ENCODE measurements around the gene ABHD3. TPM values are rescaled to one million over a fixed set of nuclear protein-coding genes. Genes with fewer than 3 reads are reported as not detected.
A peak's percentile ranks its signal among the peaks of the same experiment; 100 is the strongest.
"Not testable (repeated sequence)": the region's sequence is repeated elsewhere in the genome, so short reads cannot be mapped to it uniquely, and the experiment has no call there.

ABHD3 gene
- total RNA-seq, 3 donors from 2014 or later, result 12.6 to 16.2 (median 13.1) TPM

DNA sequence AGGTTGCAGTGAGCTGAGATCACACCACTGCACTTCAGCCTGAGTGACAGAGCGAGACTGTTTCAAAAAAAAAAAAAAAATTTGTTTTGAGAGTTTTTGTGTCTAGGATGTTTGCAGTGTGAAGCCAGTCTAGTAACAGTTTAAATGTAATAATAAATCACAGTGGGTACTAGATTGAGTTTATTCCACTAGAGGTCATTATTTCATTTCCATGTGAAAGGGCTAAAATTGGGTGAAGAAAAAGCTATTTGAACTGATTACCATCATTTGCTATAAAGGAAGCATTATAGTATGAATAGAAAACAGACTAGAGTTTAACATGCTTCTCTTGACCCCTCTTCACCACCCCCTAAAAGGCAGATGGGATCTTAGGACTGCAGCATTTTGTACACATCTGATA is 72.2 kb downstream of the ABHD3 start:
- Histone ChIP-seq H3K36me3 (no peaks in the 10 kb centered on the region), H3K9me3 (no peaks in the 10 kb centered on the region), H3K27me3 (no peaks in the 10 kb centered on the region), H3K4me1 (no peaks in the 10 kb centered on the region), H3K27ac (no peak overlapping the region), H3K4me3 (no peak overlapping the region)
- intact Hi-C loops (cut with DNase I; ENCODE audit: low total_unique reads), result no loop called here
- no peak for DNase-seq (ENCODE audit: low spot score in 2 of 2)
- TF ChIP-seq, protein P1, sequence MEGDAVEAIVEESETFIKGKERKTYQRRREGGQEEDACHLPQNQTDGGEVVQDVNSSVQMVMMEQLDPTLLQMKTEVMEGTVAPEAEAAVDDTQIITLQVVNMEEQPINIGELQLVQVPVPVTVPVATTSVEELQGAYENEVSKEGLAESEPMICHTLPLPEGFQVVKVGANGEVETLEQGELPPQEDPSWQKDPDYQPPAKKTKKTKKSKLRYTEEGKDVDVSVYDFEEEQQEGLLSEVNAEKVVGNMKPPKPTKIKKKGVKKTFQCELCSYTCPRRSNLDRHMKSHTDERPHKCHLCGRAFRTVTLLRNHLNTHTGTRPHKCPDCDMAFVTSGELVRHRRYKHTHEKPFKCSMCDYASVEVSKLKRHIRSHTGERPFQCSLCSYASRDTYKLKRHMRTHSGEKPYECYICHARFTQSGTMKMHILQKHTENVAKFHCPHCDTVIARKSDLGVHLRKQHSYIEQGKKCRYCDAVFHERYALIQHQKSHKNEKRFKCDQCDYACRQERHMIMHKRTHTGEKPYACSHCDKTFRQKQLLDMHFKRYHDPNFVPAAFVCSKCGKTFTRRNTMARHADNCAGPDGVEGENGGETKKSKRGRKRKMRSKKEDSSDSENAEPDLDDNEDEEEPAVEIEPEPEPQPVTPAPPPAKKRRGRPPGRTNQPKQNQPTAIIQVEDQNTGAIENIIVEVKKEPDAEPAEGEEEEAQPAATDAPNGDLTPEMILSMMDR (IDR thresholded peaks at IDR 0.05), result no peak
- no peak for TF ChIP-seq POLR2A (IDR thresholded peaks at IDR 0.05)
- no peak for TF ChIP-seq POLR2AphosphoS5 (IDR thresholded peaks at IDR 0.05)

DNA sequence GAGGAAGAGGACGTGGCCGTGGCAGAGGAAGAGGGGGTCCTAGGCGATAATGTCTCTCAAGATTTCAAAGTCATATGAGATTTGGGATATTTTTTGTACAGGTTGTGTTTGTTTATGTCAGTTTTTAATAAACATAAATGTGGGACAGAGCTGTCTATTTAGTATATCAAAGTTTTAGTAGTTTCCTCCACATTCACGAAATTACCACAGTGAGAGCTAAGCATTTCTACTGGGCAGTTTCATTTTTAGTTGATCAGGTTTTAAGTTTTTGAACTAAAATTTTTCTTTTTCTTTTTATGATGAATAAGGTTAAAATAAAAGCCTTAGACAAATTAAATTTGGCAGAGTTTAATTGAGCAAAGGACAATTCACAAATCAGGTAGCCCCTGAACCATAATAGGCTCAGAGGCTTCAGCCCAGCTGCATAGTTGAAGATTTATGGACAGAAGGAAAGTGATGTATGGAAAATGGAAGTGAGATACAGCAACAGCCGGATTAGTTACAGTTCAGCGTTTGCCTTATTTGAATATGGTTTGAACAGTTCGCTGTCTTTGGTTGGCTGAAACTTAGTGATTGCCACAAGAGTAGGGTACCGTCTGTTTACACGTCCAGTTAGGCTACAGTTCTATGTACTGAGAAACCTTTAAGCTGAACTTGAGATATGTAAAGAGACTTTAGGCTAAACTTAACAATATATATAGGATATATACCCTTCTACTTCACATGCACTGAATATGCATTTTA is 75.3 kb downstream of the ABHD3 start:
- H3K27ac ChIP-seq, result no peak overlapping the region
- intact Hi-C loops (cut with DNase I; ENCODE audit: low total_unique reads), result no loop called here
- H3K27me3 ChIP-seq, result no peaks in the 10 kb centered on the region
- no peak overlapping the region for H3K4me3 ChIP-seq
- no peaks in the 10 kb centered on the region for H3K9me3 ChIP-seq
- TF ChIP-seq POLR2AphosphoS5 (IDR thresholded peaks at IDR 0.05) (no peak), POLR2A (IDR thresholded peaks at IDR 0.05) (no peak)
- TF ChIP-seq, protein P1 (IDR thresholded peaks at IDR 0.05), result no peak
- no peaks in the 10 kb centered on the region for H3K4me1 ChIP-seq
- DNase-seq (ENCODE audit: low spot score in 2 of 2), result no peak
- H3K36me3 ChIP-seq, result no peaks in the 10 kb centered on the region

DNA sequence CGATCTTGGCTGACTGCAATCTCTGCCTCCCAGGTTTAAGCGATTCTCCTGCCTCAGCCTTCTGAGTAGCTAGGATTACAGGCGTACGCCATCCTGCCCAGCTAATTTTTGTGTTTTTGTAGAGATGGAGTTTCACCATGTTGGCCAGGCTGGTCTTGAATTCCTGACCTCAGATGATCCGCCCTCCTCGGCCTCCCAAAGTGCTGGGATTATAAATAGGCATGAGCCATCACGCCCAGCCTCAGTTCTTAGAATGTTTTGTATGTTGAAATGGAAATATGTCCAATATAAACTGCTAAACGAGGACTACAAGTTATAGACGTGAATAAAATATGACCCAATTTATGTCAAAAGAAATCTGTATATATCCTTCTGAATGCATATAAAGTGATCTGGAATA is 82.9 kb downstream of the ABHD3 start:
- H3K36me3 ChIP-seq; DNase-seq (ENCODE audit: low spot score in 2 of 2); H3K4me3 ChIP-seq; H3K4me1 ChIP-seq; H3K9me3 ChIP-seq; H3K27ac ChIP-seq; H3K27me3 ChIP-seq; intact Hi-C loops (cut with DNase I; ENCODE audit: low total_unique reads): not testable (repeated sequence)

DNA sequence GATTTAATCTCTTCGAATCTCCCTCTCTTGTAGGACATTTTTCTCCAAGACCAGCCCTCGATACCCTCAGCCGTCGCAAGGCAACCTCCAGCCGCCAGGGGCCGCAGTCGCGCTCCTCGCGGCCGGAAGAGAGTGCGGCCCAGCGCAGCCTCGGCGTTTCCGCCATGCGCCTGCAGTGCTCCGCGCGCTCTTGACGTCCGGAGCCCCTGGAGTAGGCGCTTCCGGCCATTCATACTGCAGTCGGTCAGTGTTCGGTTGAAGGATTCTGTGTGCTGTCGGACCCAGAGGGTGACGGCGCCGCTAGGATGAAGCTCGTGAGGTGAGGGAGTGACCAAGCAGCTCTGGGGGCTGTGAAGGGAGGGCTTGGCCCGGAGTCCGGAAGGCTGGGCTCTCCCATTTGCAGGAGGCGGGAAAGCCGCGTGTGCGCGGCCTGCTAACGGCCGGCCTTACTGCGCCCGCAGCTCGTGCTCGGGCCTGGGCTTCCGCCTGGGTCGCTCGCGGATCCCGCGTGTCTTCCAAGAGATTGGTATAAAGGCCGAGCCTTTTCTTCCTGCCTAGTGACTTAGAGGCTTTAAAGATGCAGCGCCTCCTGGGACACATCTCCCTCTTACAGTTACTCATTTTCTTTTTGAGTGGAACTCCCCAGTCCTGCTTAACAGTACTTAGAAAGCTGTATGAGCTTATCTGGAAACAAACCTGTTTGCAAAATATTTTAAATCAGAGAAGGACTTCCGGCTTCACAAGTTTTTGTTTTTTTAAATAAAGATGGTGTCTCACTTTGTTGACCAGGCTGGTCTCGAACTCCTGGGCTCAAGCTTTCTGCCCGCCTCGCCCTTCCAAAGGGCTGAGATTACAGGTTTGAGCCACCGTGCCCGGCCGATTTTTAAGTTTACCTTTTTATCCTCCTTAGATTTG is 92.2 kb downstream of the ABHD3 start, which contains the start of gene SNRPD1:
TSS of gene SNRPD1 (plus strand) at position 190 of the 915 bp plus-strand sequence. CDS start at position 306, 116 bp downstream.
- Histone ChIP-seq H3K27ac (peak within 1 kb of the TSS; percentile 80 to 90), H3K4me1 (peaks cover 0 to 6% of the 10 kb centered on the region in 2 donors), H3K9me3 (no peaks in the 10 kb centered on the region), H3K27me3 (no peaks in the 10 kb centered on the region), H3K4me3 (peak within 1 kb of the TSS; percentile 76 to 86 (median 79)), H3K36me3 (no peaks in the 10 kb centered on the region)
- DNase-seq (ENCODE audit: low spot score in 2 of 2), result peak; percentile 72 to 81
- no peak for TF ChIP-seq POLR2A (IDR thresholded peaks at IDR 0.05)
- peak; percentile 80 to 84 (median 81) for TF ChIP-seq POLR2AphosphoS5 (IDR thresholded peaks at IDR 0.05)
- TF ChIP-seq, protein P1 (IDR thresholded peaks at IDR 0.05), result peak; percentile 72 to 94 (median 83)
- intact Hi-C loops (cut with DNase I; ENCODE audit: low total_unique reads), result no loop called here

DNA sequence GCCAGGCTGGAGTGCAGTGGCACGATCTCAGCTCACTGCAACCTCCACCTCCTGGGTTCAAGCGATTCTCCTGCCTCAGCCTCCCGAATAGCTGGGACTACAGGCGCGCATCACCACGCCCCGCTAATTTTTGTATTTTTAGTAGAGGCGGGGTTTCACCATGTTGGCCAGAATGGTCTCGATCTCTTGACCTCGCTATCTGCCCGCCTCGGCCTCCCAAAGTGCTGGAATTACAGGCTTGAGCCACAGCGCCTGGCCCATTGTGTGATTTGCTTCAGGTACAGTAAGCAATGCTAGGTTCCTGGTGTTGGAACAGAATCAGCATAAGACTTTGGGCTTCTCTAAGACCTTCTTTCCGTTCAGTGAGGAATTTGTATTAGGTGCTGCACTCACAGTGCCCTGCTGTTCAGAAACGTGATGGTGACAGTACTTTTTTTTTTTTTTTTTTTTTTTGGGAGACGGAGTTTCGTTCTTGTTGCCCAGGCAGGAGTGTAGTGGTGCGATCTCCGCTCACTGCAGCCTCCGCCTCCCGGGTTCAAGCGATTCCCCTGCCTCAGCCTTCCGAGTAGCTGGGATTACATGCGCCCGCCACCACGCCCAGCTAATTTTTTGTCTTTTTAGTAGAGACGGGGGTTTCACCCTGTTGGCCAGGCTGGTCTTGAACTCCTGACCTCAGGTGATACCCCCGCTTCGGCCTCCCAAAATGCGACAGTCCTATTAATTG is 93.0 kb downstream of the ABHD3 start:
- H3K36me3 ChIP-seq; H3K9me3 ChIP-seq; H3K27me3 ChIP-seq; intact Hi-C loops (cut with DNase I; ENCODE audit: low total_unique reads); DNase-seq (ENCODE audit: low spot score in 2 of 2); H3K4me1 ChIP-seq: not testable (repeated sequence)
- Histone ChIP-seq H3K4me3 (peak overlapping the region; percentile 76 to 86 (median 79)), H3K27ac (peak overlapping the region; percentile 80 to 90)
